Psoas muscle (tissue), 8 donors: Measurements from ENCODE around the gene SEC16A. TPM values are rescaled to one million over a fixed set of nuclear protein-coding genes. Genes with fewer than 3 reads are reported as not detected.

Source experiments
- ATAC-seq, 4 donors: fragments of 200-7000 bp; cut with Tn5 transposase; one replicate each; pipeline ENCODE4 v1.9.1; 2020; ENCODE audit warnings: moderate library complexity in 3 of 4, mild to moderate bottlenecking in 2 of 4
- DNase-seq, 2 donors: peaks; one replicate each; pipeline ENCODE4 v3.0.0-alpha.2; 2020
- H3K27ac ChIP-seq: fragments of 200-600 bp; one replicate; pipeline ENCODE4 v1.8.0; 2022
- H3K27me3 ChIP-seq, 3 donors: fragments of 200-600 bp in 1 of 3; one replicate each; pipeline versions ENCODE4 v1.6.1 to v1.8.0; 2013 to 2022; ENCODE audit warnings: low read length in 2 of 3, mild to moderate bottlenecking in 2 of 3, moderate library complexity in 1 of 3; ENCODE audit not compliant: insufficient read depth in 3 of 3
- H3K36me3 ChIP-seq, 2 donors: fragments of 200-600 bp in 1 of 2; one replicate each; pipeline versions ENCODE4 v1.6.1 to v1.8.0; 2013 to 2022; ENCODE audit warnings: low read depth in 1 of 2, mild to moderate bottlenecking in 1 of 2, moderate library complexity in 1 of 2; ENCODE audit not compliant: insufficient read depth in 1 of 2
- H3K4me1 ChIP-seq: fragments of 200-600 bp; one replicate; pipeline ENCODE4 v1.8.0; 2022
- H3K4me3 ChIP-seq: fragments of 200-600 bp; one replicate; pipeline ENCODE4 v1.8.0; 2022; ENCODE audit warnings: mild to moderate bottlenecking
- H3K9me3 ChIP-seq: fragments of 200-600 bp; one replicate; pipeline ENCODE4 v1.8.0; 2022
- CTCF ChIP-seq: fragments of 200-600 bp; IDR thresholded peaks from one replicate; pipeline ENCODE4 v1.8.0; 2022; ENCODE audit warnings: antibody characterized with exemption
- WGBS, 3 donors: extraction: QIAGEN DNeasy Blood & Tissue Kit; methylation state at CpG; one replicate each; pipeline versions ENCODE4 v1.1.6 to v1.1.7; 2013; 5-methylcytosine and 5-hydroxymethylcytosine counted together
- intact Hi-C, 2 donors: fragments of 100-400 bp; cut with DNase I; formaldehyde crosslinking; loops; one replicate each; pipeline versions ENCODE4 v1.11.0 to v1.14.2; 2022
- polyA plus RNA-seq, 3 donors: library from polyadenylated mRNA; stranded (reverse); fragments of 200-250 nt; gene quantifications; one replicate each; pipeline ENCODE4 v1.2.3, GENCODE V29; 2013
- total RNA-seq, 4 donors: library from RNA; stranded (reverse); fragmentation: NEBNext Ultra II Directional in 2 of 4; extraction: Animal tissue kit (Norgen Biotek cat#: 25700) in 2 of 4; gene quantifications; one replicate each; pipeline versions ENCODE4 v1.2.1 to v1.2.4, GENCODE V29; 2021 to 2023
- donor health status: healthy with polysubstance abuse.
- donor health status: DM: no; HTN: no; CAD: no; lungs with moderate emphysema.
- donor health status: Bipolar disorder and iron deficiency.
- donor health status: healthy.
- donor health status: DM: yes; HTN: yes; CAD: no.
- donor health status: DM: no; HTN: no; CAD: no.
- donor health status: DM: no; HTN: no; CAD: no.
- donor health status: DM: yes; HTN: yes; CAD: no.

SEC16A gene
- total and polyA plus RNA-seq, 7 donors: 22.3 to 40.0 (median 31.5) TPM

- intact Hi-C loops: no loop called here
- Histone ChIP-seq H3K36me3 (peaks cover 3 to 97% of the 10 kb centered on the region in 2 donors), H3K9me3 (no peaks in the 10 kb centered on the region), H3K4me1 (no peaks in the 10 kb centered on the region), H3K4me3 (no peak overlapping the region), H3K27ac (no peak overlapping the region), H3K27me3 (no peaks in the 10 kb centered on the region)
- ATAC-seq (no peak), DNase-seq (no peak)
- TF ChIP-seq CTCF: no peak
- WGBS, 3 donors: 93 to 94% (median 93%) methylated on average over 51 of the region's 51 CpGs
Observed at GRCh38 chr9:136505406-136506403, 22.9 kb upstream of the SEC16A start.

- Histone ChIP-seq H3K27me3 (no peaks in the 10 kb centered on the region), H3K4me3 (no peak overlapping the region), H3K9me3 (no peaks in the 10 kb centered on the region), H3K27ac (no peak overlapping the region), H3K4me1 (no peaks in the 10 kb centered on the region), H3K36me3 (peaks cover 3 to 98% of the 10 kb centered on the region in 2 donors)
- WGBS, 3 donors: 93 to 94% (median 94%) methylated on average over 68 of the region's 68 CpGs
- no peak for TF ChIP-seq CTCF
- ATAC-seq (no peak), DNase-seq (no peak)
- intact Hi-C loops: no loop called here
Observed at GRCh38 chr9:136504512-136505348, 21.9 kb upstream of the SEC16A start.

- Histone ChIP-seq H3K4me3 (no peak overlapping the region), H3K27ac (no peak overlapping the region), H3K9me3 (no peaks in the 10 kb centered on the region), H3K36me3 (peaks cover 3 to 98% of the 10 kb centered on the region in 2 donors), H3K4me1 (no peaks in the 10 kb centered on the region), H3K27me3 (no peaks in the 10 kb centered on the region)
- intact Hi-C loops: no loop called here
- DNase-seq: no peak
- TF ChIP-seq CTCF: no peak
- no peak for ATAC-seq
- 84 to 89% (median 85%) methylated on average over 31 to 33 of the region's 33 CpGs for WGBS, 3 donors
Observed at GRCh38 chr9:136502940-136503550, 20.2 kb upstream of the SEC16A start.

GRCh38 chr9:136502196-136502595, 19.4 kb upstream of the SEC16A start:
- Histone ChIP-seq H3K36me3 (peaks cover 3 to 96% of the 10 kb centered on the region in 2 donors), H3K4me3 (no peak overlapping the region), H3K27ac (no peak overlapping the region), H3K4me1 (no peaks in the 10 kb centered on the region), H3K27me3 (no peaks in the 10 kb centered on the region), H3K9me3 (no peaks in the 10 kb centered on the region)
- intact Hi-C loops: no loop called here
- TF ChIP-seq CTCF: no peak
- WGBS, 3 donors: 95 to 97% (median 95%) methylated on average over 26 to 38 of the region's 38 CpGs
- no peak for ATAC-seq
- no peak for DNase-seq
